HEK293 (cell line): ENCODE data around the gene NECTIN4.
A peak's percentile ranks its signal among the peaks of the same experiment; 100 is the strongest.

ENCODE experiments used
- GLIS1 ChIP-seq: fragments of 450-650 bp; formaldehyde crosslinking; IDR thresholded peaks from 2 replicates; pipeline ENCODE4 v1.5.1; 2016; ENCODE audit warnings: missing biosample characterization, missing genetic modification characterization
- HOXA7 ChIP-seq: sonication (generic); formaldehyde crosslinking; IDR thresholded peaks from 2 replicates; pipeline ENCODE4 v1.8.1; 2022; ENCODE audit warnings: missing genetic modification reagents, borderline replicate concordance
- HOXC10 ChIP-seq: sonication (generic); formaldehyde crosslinking; IDR thresholded peaks from 2 replicates; pipeline ENCODE4 v1.8.1; 2023; ENCODE audit warnings: mild to moderate bottlenecking, missing genetic modification reagents
- IKZF3 ChIP-seq: fragments of 450-650 bp; IDR thresholded peaks from 2 replicates; pipeline ENCODE4 v1.5.0; 2018; ENCODE audit warnings: missing biosample characterization, mild to moderate bottlenecking, missing genetic modification characterization, moderate library complexity
- REPIN1 ChIP-seq: fragments of 450-650 bp; formaldehyde crosslinking; IDR thresholded peaks from 2 replicates; pipeline ENCODE4 v1.5.1; 2017; ENCODE audit warnings: missing biosample characterization, missing genetic modification characterization, low read depth
- SP7 ChIP-seq: fragments of 450-650 bp; formaldehyde crosslinking; IDR thresholded peaks from 2 replicates; pipeline ENCODE4 v1.5.1; 2016; ENCODE audit warnings: missing biosample characterization, missing genetic modification characterization
- ZFP37 ChIP-seq: fragments of 450-650 bp; formaldehyde crosslinking; IDR thresholded peaks from 2 replicates; pipeline ENCODE4 v1.5.1; 2016; ENCODE audit warnings: missing biosample characterization, missing genetic modification characterization
- ZIC2 ChIP-seq: fragments of 450-650 bp; formaldehyde crosslinking; IDR thresholded peaks from 2 replicates; pipeline ENCODE4 v1.5.1; 2016; ENCODE audit warnings: missing biosample characterization, missing genetic modification characterization
- ZNF10 ChIP-seq: fragments of 450-650 bp; formaldehyde crosslinking; IDR thresholded peaks from 2 replicates; pipeline ENCODE4 v1.5.1; 2017; ENCODE audit warnings: missing biosample characterization, missing genetic modification characterization
- ZNF121 ChIP-seq: fragments of 450-650 bp; formaldehyde crosslinking; IDR thresholded peaks from 2 replicates; pipeline ENCODE4 v1.5.1; 2016; ENCODE audit warnings: missing biosample characterization, missing genetic modification characterization
- ZNF133 ChIP-seq: fragments of 450-650 bp; formaldehyde crosslinking; IDR thresholded peaks from 2 replicates; pipeline ENCODE4 v1.5.1; 2016; ENCODE audit warnings: missing biosample characterization, missing genetic modification characterization
- ZNF138 ChIP-seq: fragments of 450-650 bp; formaldehyde crosslinking; IDR thresholded peaks from 2 replicates; pipeline ENCODE4 v1.5.1; 2016; ENCODE audit warnings: missing biosample characterization, missing genetic modification characterization, borderline replicate concordance
- ZNF157 ChIP-seq: fragments of 450-650 bp; formaldehyde crosslinking; IDR thresholded peaks from 2 replicates; pipeline ENCODE4 v1.5.1; 2016; ENCODE audit warnings: missing biosample characterization, missing genetic modification characterization
- ZNF19 ChIP-seq: fragments of 450-650 bp; formaldehyde crosslinking; IDR thresholded peaks from 2 replicates; pipeline ENCODE4; 2016; ENCODE audit warnings: missing biosample characterization, missing genetic modification characterization, low read depth
- ZNF214 ChIP-seq: fragments of 450-650 bp; formaldehyde crosslinking; IDR thresholded peaks from 2 replicates; pipeline ENCODE4 v1.5.1; 2017; ENCODE audit warnings: missing biosample characterization, mild to moderate bottlenecking, missing genetic modification characterization, borderline replicate concordance
- ZNF24 ChIP-seq: fragments of 450-650 bp; formaldehyde crosslinking; IDR thresholded peaks from 2 replicates; pipeline ENCODE4 v1.5.1; 2016; ENCODE audit warnings: missing biosample characterization, missing genetic modification characterization
- ZNF266 ChIP-seq: fragments of 450-650 bp; formaldehyde crosslinking; IDR thresholded peaks from 2 replicates; pipeline ENCODE4 v1.5.1; 2016; ENCODE audit warnings: missing biosample characterization, missing genetic modification characterization, low read depth
- ZNF350 ChIP-seq: fragments of 450-650 bp; formaldehyde crosslinking; IDR thresholded peaks from 2 replicates; pipeline ENCODE4 v1.5.0; 2017; ENCODE audit warnings: missing biosample characterization, mild to moderate bottlenecking, missing genetic modification characterization
- ZNF391 ChIP-seq: fragments of 450-650 bp; formaldehyde crosslinking; IDR thresholded peaks from 2 replicates; pipeline ENCODE4 v1.5.1; 2016; ENCODE audit warnings: low read depth, missing biosample characterization, missing genetic modification characterization, borderline replicate concordance
- ZNF433 ChIP-seq: fragments of 450-650 bp; formaldehyde crosslinking; IDR thresholded peaks from 2 replicates; pipeline ENCODE4 v1.5.1; 2016; ENCODE audit warnings: missing biosample characterization, missing genetic modification characterization, low read depth
- ZNF48 ChIP-seq: fragments of 450-650 bp; formaldehyde crosslinking; IDR thresholded peaks from 2 replicates; pipeline ENCODE4 v1.5.1; 2016; ENCODE audit warnings: missing biosample characterization, missing genetic modification characterization
- ZNF529 ChIP-seq: fragments of 450-650 bp; formaldehyde crosslinking; IDR thresholded peaks from 2 replicates; pipeline ENCODE4 v1.5.1; 2017; ENCODE audit warnings: missing genetic modification characterization, missing biosample characterization; ENCODE audit not compliant: insufficient replicate concordance
- ZNF571 ChIP-seq: fragments of 450-650 bp; formaldehyde crosslinking; IDR thresholded peaks from 2 replicates; pipeline ENCODE4 v1.5.0; 2017; ENCODE audit warnings: missing biosample characterization, missing genetic modification characterization
- ZSCAN23 ChIP-seq: fragments of 450-650 bp; formaldehyde crosslinking; IDR thresholded peaks from 2 replicates; pipeline ENCODE4 v1.5.1; 2016; ENCODE audit warnings: missing biosample characterization, missing genetic modification characterization
- ZSCAN30 ChIP-seq: fragments of 450-650 bp; IDR thresholded peaks from 2 replicates; pipeline ENCODE4 v1.5.1; 2018; ENCODE audit warnings: missing biosample characterization, mild to moderate bottlenecking, missing genetic modification characterization, moderate library complexity
- TF ChIP-seq, protein P1 (sequence below): fragments of 450-650 bp; formaldehyde crosslinking; IDR thresholded peaks from 2 replicates; pipeline ENCODE4 v1.5.1; 2016; ENCODE audit warnings: missing biosample characterization, missing genetic modification characterization
- TF ChIP-seq, protein P2 (sequence below): fragments of 450-650 bp; formaldehyde crosslinking; optimal IDR thresholded peaks from 2 replicates; pipeline ENCODE3; 2016; ENCODE audit warnings: missing biosample characterization, mild to moderate bottlenecking, missing genetic modification characterization
- TF ChIP-seq, protein P3 (sequence below): fragments of 450-650 bp; formaldehyde crosslinking; IDR thresholded peaks from 2 replicates; pipeline ENCODE4 v1.5.1; 2016; ENCODE audit warnings: missing biosample characterization, missing genetic modification characterization
- TF ChIP-seq, protein P4 (sequence below): fragments of 450-650 bp; formaldehyde crosslinking; IDR thresholded peaks from 2 replicates; pipeline ENCODE4 v1.5.1; 2017; ENCODE audit warnings: missing biosample characterization, missing genetic modification characterization
- TF ChIP-seq, protein P5 (sequence below): fragments of 450-650 bp; formaldehyde crosslinking; IDR thresholded peaks from 2 replicates; pipeline ENCODE4 v1.5.1; 2016; ENCODE audit warnings: missing biosample characterization, missing genetic modification characterization
- TF ChIP-seq, protein P6 (sequence below): fragments of 450-650 bp; IDR thresholded peaks from 2 replicates; pipeline ENCODE4 v1.5.1; 2018; ENCODE audit warnings: missing biosample characterization, missing genetic modification characterization

Gene NECTIN4

DNA sequence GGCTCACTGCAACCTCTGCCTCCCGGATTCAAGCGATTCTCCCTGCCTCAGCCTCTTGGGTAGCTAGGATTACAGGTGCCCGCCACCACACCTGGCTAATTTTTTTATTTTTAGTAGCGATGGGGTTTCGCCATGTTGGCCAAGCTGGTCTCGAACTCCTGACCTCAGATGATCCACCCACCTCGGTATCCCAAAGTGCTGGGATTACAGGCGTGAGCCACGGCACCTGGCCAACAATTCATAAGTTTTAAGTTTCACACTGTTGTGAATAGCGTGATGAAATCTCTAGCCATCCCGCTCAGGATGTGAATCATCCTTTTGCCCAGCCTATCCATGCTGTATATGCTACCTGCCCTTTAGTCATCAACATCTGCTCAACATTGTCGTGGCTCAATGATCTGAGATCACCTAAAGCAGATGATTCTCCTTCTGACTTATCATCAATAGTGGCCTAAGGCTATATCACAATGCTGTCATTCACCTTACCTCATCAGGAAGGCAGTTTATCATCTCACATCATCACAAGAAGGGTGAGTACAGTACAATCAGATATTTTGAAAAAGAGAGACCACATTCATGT lies 25.9 kb upstream of the NECTIN4 start (continued):
- TF ChIP-seq, protein P1, sequence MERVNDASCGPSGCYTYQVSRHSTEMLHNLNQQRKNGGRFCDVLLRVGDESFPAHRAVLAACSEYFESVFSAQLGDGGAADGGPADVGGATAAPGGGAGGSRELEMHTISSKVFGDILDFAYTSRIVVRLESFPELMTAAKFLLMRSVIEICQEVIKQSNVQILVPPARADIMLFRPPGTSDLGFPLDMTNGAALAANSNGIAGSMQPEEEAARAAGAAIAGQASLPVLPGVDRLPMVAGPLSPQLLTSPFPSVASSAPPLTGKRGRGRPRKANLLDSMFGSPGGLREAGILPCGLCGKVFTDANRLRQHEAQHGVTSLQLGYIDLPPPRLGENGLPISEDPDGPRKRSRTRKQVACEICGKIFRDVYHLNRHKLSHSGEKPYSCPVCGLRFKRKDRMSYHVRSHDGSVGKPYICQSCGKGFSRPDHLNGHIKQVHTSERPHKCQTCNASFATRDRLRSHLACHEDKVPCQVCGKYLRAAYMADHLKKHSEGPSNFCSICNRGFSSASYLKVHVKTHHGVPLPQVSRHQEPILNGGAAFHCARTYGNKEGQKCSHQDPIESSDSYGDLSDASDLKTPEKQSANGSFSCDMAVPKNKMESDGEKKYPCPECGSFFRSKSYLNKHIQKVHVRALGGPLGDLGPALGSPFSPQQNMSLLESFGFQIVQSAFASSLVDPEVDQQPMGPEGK (tag by site-specific recombination), result peak; percentile 46; the same call in 1 of the 2 replicates
- TF ChIP-seq ZNF571 (tag by site-specific recombination), result no peak
- no peak for TF ChIP-seq ZNF133 (tag by site-specific recombination)
- TF ChIP-seq ZNF350 (tag by site-specific recombination), result no peak
- TF ChIP-seq, protein P2, sequence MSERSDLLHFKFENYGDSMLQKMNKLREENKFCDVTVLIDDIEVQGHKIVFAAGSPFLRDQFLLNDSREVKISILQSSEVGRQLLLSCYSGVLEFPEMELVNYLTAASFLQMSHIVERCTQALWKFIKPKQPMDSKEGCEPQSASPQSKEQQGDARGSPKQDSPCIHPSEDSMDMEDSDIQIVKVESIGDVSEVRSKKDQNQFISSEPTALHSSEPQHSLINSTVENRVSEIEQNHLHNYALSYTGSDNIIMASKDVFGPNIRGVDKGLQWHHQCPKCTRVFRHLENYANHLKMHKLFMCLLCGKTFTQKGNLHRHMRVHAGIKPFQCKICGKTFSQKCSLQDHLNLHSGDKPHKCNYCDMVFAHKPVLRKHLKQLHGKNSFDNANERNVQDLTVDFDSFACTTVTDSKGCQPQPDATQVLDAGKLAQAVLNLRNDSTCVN (tag by site-specific recombination), result no peak
- TF ChIP-seq ZNF157 (tag by site-specific recombination), result 0 out of 2 replicates have a peak, but pooled peaks have one; percentile 30
- no peak for TF ChIP-seq ZNF433 (tag by site-specific recombination)
- peak; percentile 83; the same call in 1 of the 2 replicates for TF ChIP-seq ZNF24 (tag by site-specific recombination)
- TF ChIP-seq, protein P3, sequence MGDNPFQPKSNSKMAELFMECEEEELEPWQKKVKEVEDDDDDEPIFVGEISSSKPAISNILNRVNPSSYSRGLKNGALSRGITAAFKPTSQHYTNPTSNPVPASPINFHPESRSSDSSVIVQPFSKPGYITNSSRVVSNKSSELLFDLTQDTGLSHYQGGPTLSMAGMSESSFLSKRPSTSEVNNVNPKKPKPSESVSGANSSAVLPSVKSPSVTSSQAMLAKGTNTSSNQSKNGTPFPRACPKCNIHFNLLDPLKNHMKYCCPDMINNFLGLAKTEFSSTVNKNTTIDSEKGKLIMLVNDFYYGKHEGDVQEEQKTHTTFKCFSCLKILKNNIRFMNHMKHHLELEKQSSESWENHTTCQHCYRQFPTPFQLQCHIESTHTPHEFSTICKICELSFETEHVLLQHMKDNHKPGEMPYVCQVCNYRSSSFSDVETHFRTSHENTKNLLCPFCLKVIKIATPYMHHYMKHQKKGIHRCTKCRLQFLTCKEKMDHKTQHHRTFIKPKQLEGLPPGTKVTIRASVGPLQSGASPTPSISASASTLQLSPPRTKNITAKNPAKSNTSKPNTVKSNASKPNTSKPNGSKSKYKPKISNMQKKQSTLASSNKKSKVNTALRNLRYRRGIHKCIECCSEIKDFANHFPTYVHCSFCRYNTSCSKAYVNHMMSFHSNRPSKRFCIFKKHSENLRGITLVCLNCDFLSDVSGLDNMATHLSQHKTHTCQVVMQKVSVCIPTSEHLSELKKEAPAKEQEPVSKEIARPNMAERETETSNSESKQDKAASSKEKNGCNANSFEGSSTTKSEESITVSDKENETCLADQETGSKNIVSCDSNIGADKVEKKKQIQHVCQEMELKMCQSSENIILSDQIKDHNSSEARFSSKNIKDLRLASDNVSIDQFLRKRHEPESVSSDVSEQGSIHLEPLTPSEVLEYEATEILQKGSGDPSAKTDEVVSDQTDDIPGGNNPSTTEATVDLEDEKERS, result no peak
- no peak for TF ChIP-seq ZNF529 (tag by site-specific recombination)
- TF ChIP-seq ZNF19 (tag by site-specific recombination), result no peak
- no peak for TF ChIP-seq ZNF214 (tag by site-specific recombination)
- no peak for TF ChIP-seq GLIS1
- no peak for TF ChIP-seq ZIC2 (tag by site-specific recombination)
- TF ChIP-seq ZSCAN30 (tag by site-specific recombination), result no peak
- no peak for TF ChIP-seq IKZF3 (tag by site-specific recombination)
- TF ChIP-seq, protein P4, sequence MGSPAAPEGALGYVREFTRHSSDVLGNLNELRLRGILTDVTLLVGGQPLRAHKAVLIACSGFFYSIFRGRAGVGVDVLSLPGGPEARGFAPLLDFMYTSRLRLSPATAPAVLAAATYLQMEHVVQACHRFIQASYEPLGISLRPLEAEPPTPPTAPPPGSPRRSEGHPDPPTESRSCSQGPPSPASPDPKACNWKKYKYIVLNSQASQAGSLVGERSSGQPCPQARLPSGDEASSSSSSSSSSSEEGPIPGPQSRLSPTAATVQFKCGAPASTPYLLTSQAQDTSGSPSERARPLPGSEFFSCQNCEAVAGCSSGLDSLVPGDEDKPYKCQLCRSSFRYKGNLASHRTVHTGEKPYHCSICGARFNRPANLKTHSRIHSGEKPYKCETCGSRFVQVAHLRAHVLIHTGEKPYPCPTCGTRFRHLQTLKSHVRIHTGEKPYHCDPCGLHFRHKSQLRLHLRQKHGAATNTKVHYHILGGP, result no peak; the same call in 1 of the 2 replicates
- TF ChIP-seq ZNF138 (tag by site-specific recombination), result no peak
- TF ChIP-seq ZNF266 (tag by site-specific recombination), result no peak
- TF ChIP-seq ZFP37 (tag by site-specific recombination), result no peak; the same call in 1 of the 2 replicates
- TF ChIP-seq, protein P5, sequence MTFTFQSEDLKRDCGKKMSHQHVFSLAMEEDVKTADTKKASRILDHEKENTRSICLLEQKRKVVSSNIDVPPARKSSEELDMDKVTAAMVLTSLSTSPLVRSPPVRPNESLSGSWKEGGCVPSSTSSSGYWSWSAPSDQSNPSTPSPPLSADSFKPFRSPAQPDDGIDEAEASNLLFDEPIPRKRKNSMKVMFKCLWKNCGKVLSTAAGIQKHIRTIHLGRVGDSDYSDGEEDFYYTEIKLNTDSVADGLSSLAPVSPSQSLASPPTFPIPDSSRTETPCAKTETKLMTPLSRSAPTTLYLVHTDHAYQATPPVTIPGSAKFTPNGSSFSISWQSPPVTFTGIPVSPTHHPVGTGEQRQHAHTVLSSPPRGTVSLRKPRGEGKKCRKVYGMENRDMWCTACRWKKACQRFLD (tag by site-specific recombination), result no peak
- TF ChIP-seq SP7 (tag by site-specific recombination), result peak; percentile 92
- no peak for TF ChIP-seq HOXC10
- no peak for TF ChIP-seq ZNF121
- 0 out of 2 replicates have a peak, but pooled peaks have one; percentile 41 for TF ChIP-seq ZNF10 (tag by site-specific recombination)
- TF ChIP-seq REPIN1 (tag by site-specific recombination), result no peak
- TF ChIP-seq HOXA7 (CRISPR knock-in tag), result no peak
- no peak; the same call in 1 of the 2 replicates for TF ChIP-seq ZNF391 (tag by site-specific recombination)
- TF ChIP-seq ZSCAN23 (tag by site-specific recombination), result peak; percentile 82; the same call in 1 of the 2 replicates
- TF ChIP-seq, protein P6, sequence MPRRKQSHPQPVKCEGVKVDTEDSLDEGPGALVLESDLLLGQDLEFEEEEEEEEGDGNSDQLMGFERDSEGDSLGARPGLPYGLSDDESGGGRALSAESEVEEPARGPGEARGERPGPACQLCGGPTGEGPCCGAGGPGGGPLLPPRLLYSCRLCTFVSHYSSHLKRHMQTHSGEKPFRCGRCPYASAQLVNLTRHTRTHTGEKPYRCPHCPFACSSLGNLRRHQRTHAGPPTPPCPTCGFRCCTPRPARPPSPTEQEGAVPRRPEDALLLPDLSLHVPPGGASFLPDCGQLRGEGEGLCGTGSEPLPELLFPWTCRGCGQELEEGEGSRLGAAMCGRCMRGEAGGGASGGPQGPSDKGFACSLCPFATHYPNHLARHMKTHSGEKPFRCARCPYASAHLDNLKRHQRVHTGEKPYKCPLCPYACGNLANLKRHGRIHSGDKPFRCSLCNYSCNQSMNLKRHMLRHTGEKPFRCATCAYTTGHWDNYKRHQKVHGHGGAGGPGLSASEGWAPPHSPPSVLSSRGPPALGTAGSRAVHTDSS (tag by site-specific recombination), result no peak
- TF ChIP-seq ZNF48 (tag by site-specific recombination), result no peak
